ENCODE results near the gene NKX2-2. TPM values are rescaled to one million over a fixed set of nuclear protein-coding genes. Genes with fewer than 3 reads are reported as not detected.
A peak's percentile ranks its signal among the peaks of the same experiment; 100 is the strongest.

The NKX2-2 gene
- total RNA-seq, 4 donors from 2014 or later: 0.60 to 2.2 (median 0.82) TPM; not detected in 1

DNA sequence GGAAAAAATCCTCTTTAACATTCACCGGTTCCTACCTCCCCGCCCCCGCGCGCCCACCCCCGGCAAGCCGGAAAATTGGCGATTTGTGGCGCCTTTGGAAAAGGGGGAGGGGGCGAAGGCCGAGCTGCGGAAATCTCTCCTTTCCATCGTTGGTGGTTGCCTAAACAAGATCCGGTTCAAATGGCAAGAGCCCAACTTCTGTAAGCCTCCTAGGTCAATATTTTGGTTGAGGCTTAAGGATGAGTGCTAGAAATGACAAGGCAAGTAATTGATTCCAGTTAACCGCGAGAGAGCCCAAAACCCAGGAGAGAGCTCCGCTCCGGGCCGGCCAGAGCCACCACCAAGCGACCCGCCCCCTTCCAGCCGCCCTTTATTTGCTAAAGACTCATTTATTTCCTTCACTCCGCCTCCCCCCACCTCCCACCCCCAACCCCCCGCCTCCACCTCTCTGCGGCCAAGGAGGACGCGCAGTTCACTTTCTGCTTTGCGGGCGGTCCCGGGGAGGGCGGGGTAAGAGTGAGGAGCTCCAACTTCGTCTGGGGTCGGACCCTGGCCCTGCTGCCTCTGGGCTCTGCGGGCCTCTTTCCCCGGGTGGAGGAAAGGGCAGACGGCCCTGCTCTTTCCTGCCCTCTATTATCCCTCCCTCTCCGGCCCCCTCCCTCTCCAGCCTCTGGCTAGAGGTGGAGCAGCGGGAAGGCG, 838 bp upstream of the NKX2-2 start:
- peaks cover 100% of the 10 kb centered on the region for H3K27me3 ChIP-seq
- WGBS, 2 donors (ENCODE audit: low coverage in 1 of 2): 0 to 11% methylated on average over 1 to 33 of the region's 39 CpGs
- intact Hi-C loops (cut with DNase I; ENCODE audit: low total_unique reads): no loop called here
- H3K9me3 ChIP-seq: no peaks in the 10 kb centered on the region
- TF ChIP-seq POLR2AphosphoS5 (IDR thresholded peaks at IDR 0.05) (no peak), EP300 (IDR thresholded peaks at IDR 0.05; ENCODE audit: low read depth) (no peak), POLR2A (IDR thresholded peaks at IDR 0.05) (no peak)
- TF ChIP-seq, protein P1, sequence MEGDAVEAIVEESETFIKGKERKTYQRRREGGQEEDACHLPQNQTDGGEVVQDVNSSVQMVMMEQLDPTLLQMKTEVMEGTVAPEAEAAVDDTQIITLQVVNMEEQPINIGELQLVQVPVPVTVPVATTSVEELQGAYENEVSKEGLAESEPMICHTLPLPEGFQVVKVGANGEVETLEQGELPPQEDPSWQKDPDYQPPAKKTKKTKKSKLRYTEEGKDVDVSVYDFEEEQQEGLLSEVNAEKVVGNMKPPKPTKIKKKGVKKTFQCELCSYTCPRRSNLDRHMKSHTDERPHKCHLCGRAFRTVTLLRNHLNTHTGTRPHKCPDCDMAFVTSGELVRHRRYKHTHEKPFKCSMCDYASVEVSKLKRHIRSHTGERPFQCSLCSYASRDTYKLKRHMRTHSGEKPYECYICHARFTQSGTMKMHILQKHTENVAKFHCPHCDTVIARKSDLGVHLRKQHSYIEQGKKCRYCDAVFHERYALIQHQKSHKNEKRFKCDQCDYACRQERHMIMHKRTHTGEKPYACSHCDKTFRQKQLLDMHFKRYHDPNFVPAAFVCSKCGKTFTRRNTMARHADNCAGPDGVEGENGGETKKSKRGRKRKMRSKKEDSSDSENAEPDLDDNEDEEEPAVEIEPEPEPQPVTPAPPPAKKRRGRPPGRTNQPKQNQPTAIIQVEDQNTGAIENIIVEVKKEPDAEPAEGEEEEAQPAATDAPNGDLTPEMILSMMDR (IDR thresholded peaks at IDR 0.05): no peak
- in situ Hi-C loops (cut with MboI; ENCODE audit: low pct_ligation_motif_present in 1 of 4, low pct_unique_long_range_greater_than_20kb in 1 of 4, low sequenced_read_pairs in 3 of 4): loop anchor here in 3 of 4 donors (25.0 kb wide), 3 partner anchors 277 to 652 kb away; no protein-coding TSS in a partner anchor
- no peak overlapping the region for H3K27ac ChIP-seq
- H3K4me1 ChIP-seq: peaks cover 12 to 63% (median 47%) of the 10 kb centered on the region in 4 donors
- H3K36me3 ChIP-seq: no peaks in the 10 kb centered on the region
- H3K4me3 ChIP-seq: peak overlapping the region in 1 of 4 donors; percentile 42
- DNase-seq: no peak

DNA sequence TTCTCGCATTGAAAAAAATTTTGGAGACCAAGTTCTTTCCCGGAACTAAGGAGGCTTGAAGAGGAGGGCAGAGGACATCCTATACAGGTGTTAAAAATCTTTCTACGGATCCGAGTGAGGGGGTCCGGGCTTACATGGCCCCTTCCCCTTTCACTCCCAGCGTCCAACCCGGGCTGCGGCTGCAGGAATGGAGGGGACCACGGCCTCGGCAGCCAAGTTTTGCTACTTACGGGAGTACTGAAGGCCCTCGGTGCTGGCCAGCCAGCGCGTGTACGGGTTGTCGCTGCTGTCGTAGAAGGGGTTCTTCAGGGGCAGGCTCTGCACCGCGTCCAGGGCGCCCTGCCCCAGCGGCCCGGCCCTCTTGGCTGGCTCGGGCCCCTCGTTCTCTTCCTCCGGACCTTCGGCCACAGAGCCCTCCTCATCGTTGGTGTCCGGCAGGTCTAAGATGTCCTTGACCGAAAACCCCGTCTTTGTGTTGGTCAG, 642 bp downstream of the NKX2-2 start:
- Histone ChIP-seq H3K27me3 (peaks cover 100% of the 10 kb centered on the region), H3K9me3 (no peaks in the 10 kb centered on the region), H3K4me3 (peak overlapping the region in 1 of 4 donors; percentile 42), H3K4me1 (peaks cover 12 to 64% (median 48%) of the 10 kb centered on the region in 4 donors), H3K36me3 (no peaks in the 10 kb centered on the region), H3K27ac (no peak overlapping the region)
- intact Hi-C loops (cut with DNase I; ENCODE audit: low total_unique reads): no loop called here
- WGBS, 2 donors (ENCODE audit: low coverage in 1 of 2): 11% methylated on average over 19 of the region's 30 CpGs; no CpG with 5 or more reads in 1 of the 2 donors
- DNase-seq: no peak
- TF ChIP-seq, protein P1 (IDR thresholded peaks at IDR 0.05): no peak
- in situ Hi-C loops (cut with MboI; ENCODE audit: low pct_ligation_motif_present in 1 of 4, low pct_unique_long_range_greater_than_20kb in 1 of 4, low sequenced_read_pairs in 3 of 4): loop anchor here in 3 of 4 donors (25.0 kb wide), 3 partner anchors 276 to 651 kb away; no protein-coding TSS in a partner anchor

DNA sequence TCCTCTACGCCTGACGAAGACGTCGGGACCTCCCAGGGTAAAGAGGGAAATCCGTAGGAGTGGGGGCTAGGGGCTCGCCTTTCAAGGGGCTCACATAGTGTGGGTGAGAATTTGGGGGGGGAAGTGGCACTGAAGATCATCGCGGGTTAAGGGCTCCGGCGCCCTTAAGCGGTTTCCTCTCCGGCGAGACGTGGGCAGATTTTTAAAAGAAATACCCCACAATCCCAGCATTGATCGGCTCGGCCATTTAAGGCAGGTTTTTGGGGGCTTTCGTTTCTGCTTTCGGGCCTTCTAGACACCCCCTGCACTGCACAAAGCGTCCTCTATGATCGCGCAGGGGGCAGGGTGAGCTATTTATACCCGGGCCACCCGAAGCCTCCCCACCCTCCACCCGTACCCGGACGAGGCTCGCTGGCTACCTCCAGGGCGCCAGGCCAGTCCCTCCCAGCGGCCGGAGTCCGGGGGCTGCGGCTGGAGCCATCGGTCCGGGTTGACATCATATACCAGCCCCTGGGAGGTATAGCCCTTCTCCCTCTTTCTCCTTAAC, 1.2 kb downstream of the NKX2-2 start:
- Histone ChIP-seq H3K27me3 (peaks cover 100% of the 10 kb centered on the region), H3K27ac (no peak overlapping the region), H3K4me3 (peak overlapping the region in 1 of 4 donors; percentile 40), H3K36me3 (no peaks in the 10 kb centered on the region), H3K9me3 (no peaks in the 10 kb centered on the region), H3K4me1 (peaks cover 12 to 64% (median 48%) of the 10 kb centered on the region in 4 donors)
- in situ Hi-C loops (cut with MboI; ENCODE audit: low pct_ligation_motif_present in 1 of 4, low pct_unique_long_range_greater_than_20kb in 1 of 4, low sequenced_read_pairs in 3 of 4) (loop anchor here in 3 of 4 donors (25.0 kb wide), 3 partner anchors 275 to 650 kb away; no protein-coding TSS in a partner anchor), intact Hi-C loops (cut with DNase I; ENCODE audit: low total_unique reads) (no loop called here)
- TF ChIP-seq, protein P1 (IDR thresholded peaks at IDR 0.05): no peak
- no peak for TF ChIP-seq POLR2AphosphoS5 (IDR thresholded peaks at IDR 0.05)
- no peak for TF ChIP-seq POLR2A (IDR thresholded peaks at IDR 0.05)
- no peak for TF ChIP-seq EP300 (IDR thresholded peaks at IDR 0.05; ENCODE audit: low read depth)
- no peak for DNase-seq
- WGBS, 2 donors (ENCODE audit: low coverage in 1 of 2): 3% methylated on average over 33 of the region's 34 CpGs; no CpG with 5 or more reads in 1 of the 2 donors

DNA sequence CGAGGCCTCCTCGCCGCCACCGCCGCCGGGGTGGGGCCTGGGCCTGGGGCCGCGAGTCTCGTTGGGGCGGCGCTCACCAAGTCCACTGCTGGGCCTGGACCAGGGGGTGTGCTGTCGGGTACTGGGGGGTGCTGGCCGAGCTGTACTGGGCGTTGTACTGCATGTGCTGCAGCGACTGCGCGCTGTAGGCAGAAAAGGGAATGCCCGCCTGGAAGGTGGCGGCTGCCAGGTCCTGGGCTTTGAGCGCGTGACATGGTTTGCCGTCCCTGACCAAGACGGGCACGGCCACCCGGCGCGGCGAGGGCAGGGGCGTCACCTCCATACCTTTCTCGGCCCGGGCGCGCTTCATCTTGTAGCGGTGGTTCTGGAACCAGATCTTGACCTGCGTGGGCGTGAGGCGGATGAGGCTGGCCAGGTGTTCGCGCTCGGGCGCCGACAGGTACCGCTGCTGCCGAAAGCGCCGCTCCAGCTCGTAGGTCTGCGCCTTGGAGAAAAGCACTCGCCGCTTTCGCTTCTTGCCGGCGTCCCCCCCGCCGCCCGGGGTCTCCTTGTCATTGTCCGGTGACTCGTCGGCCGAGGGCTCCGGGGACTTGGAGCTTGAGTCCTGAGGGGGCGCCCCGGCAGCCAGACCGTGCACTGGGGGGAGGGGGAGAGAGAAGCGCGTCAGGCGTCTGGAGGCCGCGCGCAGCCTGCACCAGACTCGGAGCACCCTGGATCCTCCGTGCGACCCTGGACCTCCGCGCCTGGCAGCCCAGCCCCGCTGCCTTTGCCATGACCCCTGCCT, 1.8 kb downstream of the NKX2-2 start:
- peaks cover 12 to 64% (median 48%) of the 10 kb centered on the region in 4 donors for H3K4me1 ChIP-seq
- intact Hi-C loops (cut with DNase I; ENCODE audit: low total_unique reads) (no loop called here), in situ Hi-C loops (cut with MboI; ENCODE audit: low pct_ligation_motif_present in 1 of 4, low pct_unique_long_range_greater_than_20kb in 1 of 4, low sequenced_read_pairs in 3 of 4) (loop anchor here in 3 of 4 donors (25.0 kb wide), 3 partner anchors 275 to 650 kb away; no protein-coding TSS in a partner anchor)
- H3K27ac ChIP-seq: no peak overlapping the region
- DNase-seq: no peak
- H3K27me3 ChIP-seq: peaks cover 100% of the 10 kb centered on the region
- H3K4me3 ChIP-seq: peak overlapping the region in 1 of 4 donors; percentile 40
- no peaks in the 10 kb centered on the region for H3K9me3 ChIP-seq
- TF ChIP-seq POLR2AphosphoS5 (IDR thresholded peaks at IDR 0.05) (no peak), EP300 (IDR thresholded peaks at IDR 0.05; ENCODE audit: low read depth) (no peak), POLR2A (IDR thresholded peaks at IDR 0.05) (no peak)
- TF ChIP-seq, protein P1 (IDR thresholded peaks at IDR 0.05): no peak
- no peaks in the 10 kb centered on the region for H3K36me3 ChIP-seq
- 11% methylated on average over 60 of the region's 76 CpGs; no CpG with 5 or more reads in 1 of the 2 donors for WGBS, 2 donors (ENCODE audit: low coverage in 1 of 2)
